GM18526 (cell line): ENCODE data around the gene UBE2B.
A peak's percentile ranks its signal among the peaks of the same experiment; 100 is the strongest.

Experiments used
- POLR2A ChIP-seq: IDR thresholded peaks from 3 replicates; pipeline ENCODE4 v1.6.1; 2011; ENCODE audit not compliant: insufficient read length; ENCODE audit errors: extremely low read depth

Gene UBE2B

GRCh38 chr5:134430001-134430569 lies 58.7 kb downstream of the UBE2B start:
- no peak for TF ChIP-seq POLR2A

GRCh38 chr5:134432174-134432573 lies 60.8 kb downstream of the UBE2B start:
- TF ChIP-seq POLR2A: no peak

GRCh38 chr5:134432677-134433359 lies 61.4 kb downstream of the UBE2B start:
- no peak for TF ChIP-seq POLR2A

GRCh38 chr5:134435560-134435959 lies 64.2 kb downstream of the UBE2B start:
- TF ChIP-seq POLR2A: no peak

GRCh38 chr5:134436523-134437339 lies 65.4 kb downstream of the UBE2B start:
- TF ChIP-seq POLR2A: no peak

GRCh38 chr5:134437340-134437846 lies 66.0 kb downstream of the UBE2B start:
- peak; percentile 46 for TF ChIP-seq POLR2A

- no peak for TF ChIP-seq POLR2A
These were observed 66.6 kb downstream of the UBE2B start for GRCh38 chr5:134437847-134438581.

- TF ChIP-seq POLR2A: no peak
These were observed 67.4 kb downstream of the UBE2B start for GRCh38 chr5:134438721-134439123.

- no peak for TF ChIP-seq POLR2A
These were observed 67.9 kb downstream of the UBE2B start for GRCh38 chr5:134439210-134439654.

GRCh38 chr5:134440201-134440755 lies 68.9 kb downstream of the UBE2B start:
- no peak for TF ChIP-seq POLR2A
